GM10248 (cell line): ENCODE measurements around the gene CTSC.

Source experiments
- CTCF ChIA-PET: fragments of 300-600 bp; sonication (Branson Sonifier 250); formaldehyde crosslinking; extraction: SDS; loops from one replicate; lab custom pipeline; 2021; ENCODE audit warnings: antibody characterized with exemption; lab: Yijun Ruan, JAX
- POLR2A ChIA-PET: fragments of 350-650 bp; sonication (Branson Sonifier 250); formaldehyde crosslinking; extraction: SDS; loops from one replicate; lab custom pipeline; 2020; ENCODE audit warnings: antibody characterized with exemption; lab: Yijun Ruan, JAX
- DNase-seq: peaks from one replicate; pipeline ENCODE4 v3.0.0; 2012; ENCODE audit errors: extremely low spot score
- CTCF ChIP-seq: IDR thresholded peaks from 2 replicates; pipeline ENCODE4 v1.5.1; 2012; ENCODE audit warnings: mild to moderate bottlenecking, low read depth; ENCODE audit errors: extremely low read depth, missing control alignments, control extremely low read depth

CTSC gene

GRCh38 chr11:88348870-88349269, 11.3 kb upstream of the CTSC start:
- no peak for DNase-seq
- POLR2A ChIA-PET, result interaction anchor here (0.7 kb wide), 1 partner anchor 83 kb away, joined by 4 read pairs; no protein-coding TSS in a partner anchor
- no peak for TF ChIP-seq CTCF
- CTCF ChIA-PET, result interaction anchor here (1.0 to 3.1 kb wide), 2 partner anchors 9 to 11 kb away, joined by 3 to 12 read pairs; partner anchors contain the start of gene CTSC

- POLR2A ChIA-PET, result no interaction called here
- no peak for DNase-seq
- no peak for TF ChIP-seq CTCF
- CTCF ChIA-PET, result interaction anchor here (0.6 to 2.0 kb wide), 3 partner anchors 9 to 139 kb away, joined by 3 to 15 read pairs (median 5); no protein-coding TSS in a partner anchor
Observed at GRCh38 chr11:88345949-88346348, 8.4 kb upstream of the CTSC start.

- ChIA-PET CTCF (interaction anchor here (0.6 to 2.0 kb wide), 6 partner anchors 9 to 140 kb away, joined by 3 to 15 read pairs (median 4); no protein-coding TSS in a partner anchor), POLR2A (no interaction called here)
- no peak for TF ChIP-seq CTCF
- no peak for DNase-seq
Observed at GRCh38 chr11:88345408-88345807, 7.9 kb upstream of the CTSC start.

GRCh38 chr11:88344869-88345268, 7.3 kb upstream of the CTSC start:
- no peak for DNase-seq
- ChIA-PET CTCF (interaction anchor here (0.8 to 2.0 kb wide), 5 partner anchors 8 to 59 kb away, joined by 3 to 15 read pairs (median 4); no protein-coding TSS in a partner anchor), POLR2A (no interaction called here)
- TF ChIP-seq CTCF, result no peak

GRCh38 chr11:88341522-88342251, 4.2 kb upstream of the CTSC start:
- ChIA-PET CTCF (interaction anchor here (1.2 to 2.6 kb wide), 5 partner anchors 10 to 31 kb away, joined by 3 to 6 read pairs (median 3); no protein-coding TSS in a partner anchor), POLR2A (no interaction called here)
- TF ChIP-seq CTCF, result no peak
- DNase-seq, result no peak

- no peak for DNase-seq
- no peak for TF ChIP-seq CTCF
- ChIA-PET POLR2A (no interaction called here), CTCF (no interaction called here)
Observed at GRCh38 chr11:88340366-88340935, 2.9 kb upstream of the CTSC start.
